NCI-H1105 treated with DMSO at 0.1 percent for 48 hours (cell line): ENCODE measurements around the gene ZNF490.

Experiments used
- DNase-seq: peaks from one replicate; lab custom pipeline; 2025; lab: John Stamatoyannopoulos, UW

Gene ZNF490

GRCh38 chr19:12543855-12544254 is 66.8 kb downstream of the ZNF490 start:
- DNase-seq: no peak
